ENCODE data around the gene MPV17L.

The MPV17L gene

DNA sequence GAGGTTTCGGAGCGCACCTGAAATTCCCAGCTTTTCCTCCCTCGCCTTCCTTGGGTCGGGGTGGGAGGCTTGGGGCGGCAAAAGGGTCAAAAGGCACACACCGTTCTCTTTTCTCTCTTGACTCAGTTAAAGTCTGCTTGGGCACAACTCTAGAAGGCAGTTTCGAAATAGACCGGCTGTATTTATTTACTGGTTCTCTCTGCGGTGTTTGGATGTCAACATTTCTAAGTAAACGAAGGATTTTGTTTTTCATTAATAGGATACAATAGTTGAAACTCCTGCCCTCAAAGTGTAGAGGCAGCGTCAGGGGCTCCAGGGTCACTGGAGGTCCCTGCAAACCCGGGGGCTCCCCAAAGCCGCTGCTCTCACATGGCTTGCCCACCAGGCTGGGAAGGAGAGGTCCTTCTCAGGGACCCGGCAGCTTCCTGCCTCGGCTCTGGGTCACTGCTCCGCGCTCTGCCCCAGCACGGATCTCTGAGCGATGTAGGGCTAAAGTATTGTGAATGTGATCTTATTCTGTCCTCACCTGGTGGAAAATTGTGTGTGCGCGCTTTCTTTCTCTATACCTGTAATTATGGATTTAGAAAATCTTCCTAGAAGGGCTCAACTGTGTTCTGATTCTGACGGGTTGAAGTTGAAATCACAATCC, 39.8 kb downstream of the MPV17L start:
- no peaks in the 10 kb centered on the region for H3K36me3 ChIP-seq (ENCODE audit: control insufficient read depth, low read length)
- no peaks in the 10 kb centered on the region for H3K4me1 ChIP-seq (ENCODE audit: control insufficient read depth, low read length)
- no peak overlapping the region for H3K4me2 ChIP-seq (ENCODE audit: low read length)
- H3F3A ChIP-seq (ENCODE audit: control insufficient read depth, insufficient read depth) = no peaks in the 10 kb centered on the region
- peaks cover 19% of the 10 kb centered on the region for H3K27me3 ChIP-seq (ENCODE audit: control insufficient read depth, low read length)
- no peak overlapping the region for H3K4me3 ChIP-seq (ENCODE audit: low read length)
- no peak overlapping the region for H3K27ac ChIP-seq (ENCODE audit: low read depth, low read length)
- no peaks in the 10 kb centered on the region for H3K79me2 ChIP-seq (ENCODE audit: control insufficient read depth, low read length)
- H4K20me1 ChIP-seq (ENCODE audit: control insufficient read depth, insufficient read depth, low read depth, low read length) = no peaks in the 10 kb centered on the region
- TF ChIP-seq, protein P1, sequence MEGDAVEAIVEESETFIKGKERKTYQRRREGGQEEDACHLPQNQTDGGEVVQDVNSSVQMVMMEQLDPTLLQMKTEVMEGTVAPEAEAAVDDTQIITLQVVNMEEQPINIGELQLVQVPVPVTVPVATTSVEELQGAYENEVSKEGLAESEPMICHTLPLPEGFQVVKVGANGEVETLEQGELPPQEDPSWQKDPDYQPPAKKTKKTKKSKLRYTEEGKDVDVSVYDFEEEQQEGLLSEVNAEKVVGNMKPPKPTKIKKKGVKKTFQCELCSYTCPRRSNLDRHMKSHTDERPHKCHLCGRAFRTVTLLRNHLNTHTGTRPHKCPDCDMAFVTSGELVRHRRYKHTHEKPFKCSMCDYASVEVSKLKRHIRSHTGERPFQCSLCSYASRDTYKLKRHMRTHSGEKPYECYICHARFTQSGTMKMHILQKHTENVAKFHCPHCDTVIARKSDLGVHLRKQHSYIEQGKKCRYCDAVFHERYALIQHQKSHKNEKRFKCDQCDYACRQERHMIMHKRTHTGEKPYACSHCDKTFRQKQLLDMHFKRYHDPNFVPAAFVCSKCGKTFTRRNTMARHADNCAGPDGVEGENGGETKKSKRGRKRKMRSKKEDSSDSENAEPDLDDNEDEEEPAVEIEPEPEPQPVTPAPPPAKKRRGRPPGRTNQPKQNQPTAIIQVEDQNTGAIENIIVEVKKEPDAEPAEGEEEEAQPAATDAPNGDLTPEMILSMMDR (IDR thresholded peaks at IDR 0.05; ENCODE audit: low read depth, low read length, poor library complexity, severe bottlenecking) = no peak
- no peak for TF ChIP-seq EZH2phosphoT487 (IDR thresholded peaks at IDR 0.05; ENCODE audit: borderline replicate concordance, low read length)
- H3K9me3 ChIP-seq (ENCODE audit: control insufficient read depth, insufficient read depth, low read length) = no peaks in the 10 kb centered on the region
- no peaks in the 10 kb centered on the region for H3K9me2 ChIP-seq (replicated peaks; ENCODE audit: control insufficient read depth, low read length)

DNA sequence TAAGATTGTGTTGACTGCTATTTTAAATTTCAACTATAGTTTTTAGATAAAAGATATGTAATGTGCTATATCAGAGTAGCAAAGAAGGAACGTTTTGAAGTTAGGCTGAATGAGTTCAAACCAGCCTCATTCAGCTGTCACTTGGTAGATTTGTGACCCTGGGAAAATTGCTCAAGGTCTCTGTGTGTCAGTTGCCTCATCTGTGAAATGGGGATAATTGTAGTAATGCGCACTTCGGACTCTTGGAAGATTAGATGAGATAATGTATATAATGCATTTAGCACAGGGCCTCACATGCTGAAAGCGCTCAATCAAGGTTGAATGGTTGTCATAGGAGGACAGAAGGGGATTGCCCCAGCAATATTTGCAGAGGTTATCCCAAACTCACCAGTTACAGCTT, 43.5 kb downstream of the MPV17L start:
- no peaks in the 10 kb centered on the region for H3K79me2 ChIP-seq (ENCODE audit: control insufficient read depth, low read length)
- H3K27ac ChIP-seq (ENCODE audit: low read depth, low read length) = no peak overlapping the region
- no peaks in the 10 kb centered on the region for H4K20me1 ChIP-seq (ENCODE audit: control insufficient read depth, insufficient read depth, low read depth, low read length)
- no peaks in the 10 kb centered on the region for H3K36me3 ChIP-seq (ENCODE audit: control insufficient read depth, low read length)
- TF ChIP-seq EZH2phosphoT487 (IDR thresholded peaks at IDR 0.05; ENCODE audit: borderline replicate concordance, low read length) = no peak
- TF ChIP-seq, protein P1 (IDR thresholded peaks at IDR 0.05; ENCODE audit: low read depth, low read length, poor library complexity, severe bottlenecking) = no peak
- H3F3A ChIP-seq (ENCODE audit: control insufficient read depth, insufficient read depth) = no peaks in the 10 kb centered on the region
- no peaks in the 10 kb centered on the region for H3K9me3 ChIP-seq (ENCODE audit: control insufficient read depth, insufficient read depth, low read length)
- H3K27me3 ChIP-seq (ENCODE audit: control insufficient read depth, low read length) = peaks cover 16% of the 10 kb centered on the region
- no peaks in the 10 kb centered on the region for H3K4me1 ChIP-seq (ENCODE audit: control insufficient read depth, low read length)
- H3K9me2 ChIP-seq (replicated peaks; ENCODE audit: control insufficient read depth, low read length) = no peaks in the 10 kb centered on the region
- H3K4me3 ChIP-seq (ENCODE audit: low read length) = no peak overlapping the region
- no peak overlapping the region for H3K4me2 ChIP-seq (ENCODE audit: low read length)

DNA sequence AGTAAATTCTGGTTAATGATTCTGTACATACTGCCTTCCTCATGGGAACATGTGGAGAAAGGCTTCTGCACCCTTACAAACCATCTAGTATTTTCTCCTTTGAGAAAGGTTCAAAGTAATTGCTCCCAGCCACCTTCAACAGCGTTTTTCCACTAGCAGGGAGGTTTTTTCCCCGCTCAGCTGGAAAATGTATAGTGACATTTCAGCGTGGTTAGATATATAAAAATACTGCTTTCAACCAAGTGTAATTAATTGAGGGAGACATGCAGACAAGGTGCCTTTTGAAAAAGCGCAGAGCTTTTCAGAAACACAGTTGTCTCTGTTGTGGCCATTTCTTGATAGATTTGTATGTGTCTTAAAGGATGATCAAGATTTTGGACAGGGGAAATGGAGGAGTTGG, 44.0 kb downstream of the MPV17L start:
- H4K20me1 ChIP-seq (ENCODE audit: control insufficient read depth, insufficient read depth, low read depth, low read length) = no peaks in the 10 kb centered on the region
- H3K36me3 ChIP-seq (ENCODE audit: control insufficient read depth, low read length) = no peaks in the 10 kb centered on the region
- H3K27ac ChIP-seq (ENCODE audit: low read depth, low read length) = no peak overlapping the region
- H3K4me1 ChIP-seq (ENCODE audit: control insufficient read depth, low read length) = no peaks in the 10 kb centered on the region
- TF ChIP-seq, protein P1 (IDR thresholded peaks at IDR 0.05; ENCODE audit: low read depth, low read length, poor library complexity, severe bottlenecking) = no peak
- TF ChIP-seq EZH2phosphoT487 (IDR thresholded peaks at IDR 0.05; ENCODE audit: borderline replicate concordance, low read length) = no peak
- no peaks in the 10 kb centered on the region for H3K79me2 ChIP-seq (ENCODE audit: control insufficient read depth, low read length)
- no peak overlapping the region for H3K4me3 ChIP-seq (ENCODE audit: low read length)
- peaks cover 12% of the 10 kb centered on the region for H3K27me3 ChIP-seq (ENCODE audit: control insufficient read depth, low read length)
- no peaks in the 10 kb centered on the region for H3F3A ChIP-seq (ENCODE audit: control insufficient read depth, insufficient read depth)
- H3K4me2 ChIP-seq (ENCODE audit: low read length) = no peak overlapping the region
- no peaks in the 10 kb centered on the region for H3K9me3 ChIP-seq (ENCODE audit: control insufficient read depth, insufficient read depth, low read length)
- H3K9me2 ChIP-seq (replicated peaks; ENCODE audit: control insufficient read depth, low read length) = no peaks in the 10 kb centered on the region
